ENCODE results near the gene ATPAF2. TPM values are rescaled to one million over a fixed set of nuclear protein-coding genes. Genes with fewer than 3 reads are reported as not detected.

ATPAF2 gene
- total and polyA plus RNA-seq, 2 experiments from 2014 or later: 17.9 to 33.9 TPM

GRCh38 chr17:18065546-18065945 lies 26.6 kb upstream of the ATPAF2 start:
- no peaks in the 10 kb centered on the region for H3K36me3 ChIP-seq (replicated peaks; ENCODE audit: insufficient read depth, low read depth)

GRCh38 chr17:18064053-18064452 lies 25.1 kb upstream of the ATPAF2 start:
- no peak overlapping the region for H2AFZ ChIP-seq
- DNase-seq (ENCODE audit: low spot score): no peak
- H3K27ac ChIP-seq: no peak overlapping the region
- no peak overlapping the region for H3K4me3 ChIP-seq
- H3K79me2 ChIP-seq: no peaks in the 10 kb centered on the region
- H4K20me1 ChIP-seq (ENCODE audit: insufficient read depth, poor library complexity, severe bottlenecking): no peaks in the 10 kb centered on the region
- WGBS (ENCODE audit: low lambda C conversion rate, missing lambda C conversion rate): 94% methylated on average over 2 of the region's 2 CpGs
- H3K36me3 ChIP-seq (replicated peaks; ENCODE audit: insufficient read depth, low read depth): no peaks in the 10 kb centered on the region
- H3K4me1 ChIP-seq (ENCODE audit: insufficient read depth): no peaks in the 10 kb centered on the region
- H3K9me3 ChIP-seq (ENCODE audit: low read depth): no peaks in the 10 kb centered on the region
- no peaks in the 10 kb centered on the region for H3K27me3 ChIP-seq
- H3K9me2 ChIP-seq (replicated peaks; ENCODE audit: insufficient read depth): no peaks in the 10 kb centered on the region
- TF ChIP-seq EZH2phosphoT487 (IDR thresholded peaks at IDR 0.05; ENCODE audit: low read depth, severe bottlenecking, unreplicated experiment) (no peak), CTCF (IDR thresholded peaks at IDR 0.05; ENCODE audit: poor library complexity) (no peak), EZH2 (IDR thresholded peaks at IDR 0.05; ENCODE audit: borderline replicate concordance) (no peak)
- H3K4me2 ChIP-seq: no peak overlapping the region

More at GRCh38 chr17:18065546-18065945, 26.6 kb upstream of the ATPAF2 start:
- H3K27me3 ChIP-seq: no peaks in the 10 kb centered on the region
- H3K27ac ChIP-seq: no peak overlapping the region
- no peaks in the 10 kb centered on the region for H3K4me1 ChIP-seq (ENCODE audit: insufficient read depth)
- H3K9me2 ChIP-seq (replicated peaks; ENCODE audit: insufficient read depth): no peaks in the 10 kb centered on the region
- H4K20me1 ChIP-seq (ENCODE audit: insufficient read depth, poor library complexity, severe bottlenecking): no peaks in the 10 kb centered on the region
- no peaks in the 10 kb centered on the region for H3K79me2 ChIP-seq
- H3K4me2 ChIP-seq: no peak overlapping the region
- WGBS (ENCODE audit: low lambda C conversion rate, missing lambda C conversion rate): 96% methylated on average over 11 of the region's 11 CpGs
- no peak for TF ChIP-seq CTCF (IDR thresholded peaks at IDR 0.05; ENCODE audit: poor library complexity)
- no peak for TF ChIP-seq EZH2phosphoT487 (IDR thresholded peaks at IDR 0.05; ENCODE audit: low read depth, severe bottlenecking, unreplicated experiment)
- TF ChIP-seq EZH2 (IDR thresholded peaks at IDR 0.05; ENCODE audit: borderline replicate concordance): no peak
- H3K9me3 ChIP-seq (ENCODE audit: low read depth): no peaks in the 10 kb centered on the region
- H3K4me3 ChIP-seq: no peak overlapping the region
- no peak for DNase-seq (ENCODE audit: low spot score)
- H2AFZ ChIP-seq: no peak overlapping the region

GRCh38 chr17:18059283-18059682 lies 20.3 kb upstream of the ATPAF2 start:
- H3K4me3 ChIP-seq: no peak overlapping the region
- no peak overlapping the region for H3K4me2 ChIP-seq
- no peaks in the 10 kb centered on the region for H3K79me2 ChIP-seq
- no peaks in the 10 kb centered on the region for H3K4me1 ChIP-seq (ENCODE audit: insufficient read depth)
- H3K27me3 ChIP-seq: no peaks in the 10 kb centered on the region
- TF ChIP-seq CTCF (IDR thresholded peaks at IDR 0.05; ENCODE audit: poor library complexity): no peak
- no peak for TF ChIP-seq EZH2phosphoT487 (IDR thresholded peaks at IDR 0.05; ENCODE audit: low read depth, severe bottlenecking, unreplicated experiment)
- no peak for TF ChIP-seq EZH2 (IDR thresholded peaks at IDR 0.05; ENCODE audit: borderline replicate concordance)
- no peaks in the 10 kb centered on the region for H3K9me2 ChIP-seq (replicated peaks; ENCODE audit: insufficient read depth)
- WGBS (ENCODE audit: low lambda C conversion rate, missing lambda C conversion rate): 96% methylated on average over 5 of the region's 5 CpGs
- H3K9me3 ChIP-seq (ENCODE audit: low read depth): no peaks in the 10 kb centered on the region
- DNase-seq (ENCODE audit: low spot score): no peak
- no peak overlapping the region for H2AFZ ChIP-seq
- H3K36me3 ChIP-seq (replicated peaks; ENCODE audit: insufficient read depth, low read depth): no peaks in the 10 kb centered on the region
- H4K20me1 ChIP-seq (ENCODE audit: insufficient read depth, poor library complexity, severe bottlenecking): no peaks in the 10 kb centered on the region
- no peak overlapping the region for H3K27ac ChIP-seq

GRCh38 chr17:18056214-18056613 lies 17.2 kb upstream of the ATPAF2 start:
- no peaks in the 10 kb centered on the region for H3K4me1 ChIP-seq (ENCODE audit: insufficient read depth)
- H4K20me1 ChIP-seq (ENCODE audit: insufficient read depth, poor library complexity, severe bottlenecking): no peaks in the 10 kb centered on the region
- WGBS (ENCODE audit: low lambda C conversion rate, missing lambda C conversion rate): 93% methylated on average over 3 of the region's 3 CpGs
- H3K9me2 ChIP-seq (replicated peaks; ENCODE audit: insufficient read depth): no peaks in the 10 kb centered on the region
- H3K79me2 ChIP-seq: no peaks in the 10 kb centered on the region
- no peaks in the 10 kb centered on the region for H3K36me3 ChIP-seq (replicated peaks; ENCODE audit: insufficient read depth, low read depth)
- no peak for DNase-seq (ENCODE audit: low spot score)
- no peak overlapping the region for H3K4me3 ChIP-seq
- H3K4me2 ChIP-seq: no peak overlapping the region
- H3K27ac ChIP-seq: no peak overlapping the region
- TF ChIP-seq CTCF (IDR thresholded peaks at IDR 0.05; ENCODE audit: poor library complexity) (no peak), EZH2 (IDR thresholded peaks at IDR 0.05; ENCODE audit: borderline replicate concordance) (no peak), EZH2phosphoT487 (IDR thresholded peaks at IDR 0.05; ENCODE audit: low read depth, severe bottlenecking, unreplicated experiment) (no peak)
- H3K9me3 ChIP-seq (ENCODE audit: low read depth): no peaks in the 10 kb centered on the region
- H3K27me3 ChIP-seq: no peaks in the 10 kb centered on the region
- no peak overlapping the region for H2AFZ ChIP-seq
